Measurements from ENCODE around the gene MRPL20.
"Not testable (repeated sequence)": the region's sequence is repeated elsewhere in the genome, so short reads cannot be mapped to it uniquely, and the experiment has no call there.

MRPL20 gene

GRCh38 chr1:1425753-1426495, 18.8 kb upstream of the MRPL20 start:
- no peak for DNase-seq

- DNase-seq, result no peak
These were observed 18.3 kb upstream of the MRPL20 start for GRCh38 chr1:1425426-1425752.

- DNase-seq, result no peak
These were observed 17.6 kb upstream of the MRPL20 start for GRCh38 chr1:1424707-1425106.

- no peak for DNase-seq
These were observed 16.1 kb upstream of the MRPL20 start for GRCh38 chr1:1423245-1423597.

GRCh38 chr1:1422465-1423244, 15.6 kb upstream of the MRPL20 start:
- DNase-seq, result no peak

- DNase-seq, result no peak
These were observed 14.9 kb upstream of the MRPL20 start for GRCh38 chr1:1421907-1422464.

- DNase-seq, result peak; percentile 31
These were observed 14.2 kb upstream of the MRPL20 start, which contains the start of gene ANKRD65 for GRCh38 chr1:1421147-1421906. TSS of gene ANKRD65 (minus strand) at chr1:1421276. CDS start at chr1:1421005, 271 bp downstream.

- no peak for DNase-seq
These were observed 13.6 kb upstream of the MRPL20 start for GRCh38 chr1:1420654-1421141.

GRCh38 chr1:1419813-1420653, 12.9 kb upstream of the MRPL20 start:
- no peak for DNase-seq

- DNase-seq, result no peak
These were observed 12.3 kb upstream of the MRPL20 start for GRCh38 chr1:1419363-1419812.

- no peak for DNase-seq
These were observed 11.6 kb upstream of the MRPL20 start for GRCh38 chr1:1418464-1419362.

- not testable (repeated sequence) for DNase-seq
These were observed 10.9 kb upstream of the MRPL20 start for GRCh38 chr1:1417825-1418463.

- not testable (repeated sequence) for DNase-seq
These were observed 10.3 kb upstream of the MRPL20 start for GRCh38 chr1:1417396-1417795.

GRCh38 chr1:1415751-1416150, 8.7 kb upstream of the MRPL20 start:
- DNase-seq, result no peak

GRCh38 chr1:1412311-1412902, 5.3 kb upstream of the MRPL20 start:
- DNase-seq, result not testable (repeated sequence)

- DNase-seq, result no peak
These were observed 4.5 kb upstream of the MRPL20 start for GRCh38 chr1:1411626-1412025.

- DNase-seq, result not testable (repeated sequence)
These were observed 3.1 kb upstream of the MRPL20 start for GRCh38 chr1:1410238-1410637.

GRCh38 chr1:1407636-1408318, 684 bp upstream of the MRPL20 start:
- DNase-seq, result no peak

GRCh38 chr1:1406101-1406820, 832 bp downstream of the MRPL20 start:
- DNase-seq, result no peak

All from NCI-H774 (cell line).